HepG2 (cell line): ENCODE data around the gene STRA6.

Experiments
- POLR2A ChIP-seq, 2 experiments: IDR thresholded peaks; 2 replicates each; pipeline ENCODE4 v1.6.1; 2011; ENCODE audit warnings: low read depth in 2 of 2, low read length in 2 of 2, mild to moderate bottlenecking in 1 of 2, moderate library complexity in 1 of 2; ENCODE audit not compliant: insufficient read depth in 1 of 2
- SETDB1 ChIP-seq: sonication (generic); formaldehyde crosslinking; IDR thresholded peaks from 2 replicates; pipeline ENCODE4 v1.5.1; 2020; ENCODE audit warnings: missing genetic modification reagents, mild to moderate bottlenecking, borderline replicate concordance
- SRY ChIP-seq: sonication (generic); formaldehyde crosslinking; IDR thresholded peaks from 2 replicates; pipeline ENCODE4 v1.8.0; 2022; ENCODE audit warnings: mild to moderate bottlenecking, missing genetic modification reagents
- ZBTB7A ChIP-seq: sonication (generic); formaldehyde crosslinking; IDR thresholded peaks from 2 replicates; pipeline ENCODE4 v1.8.0; 2022; ENCODE audit warnings: mild to moderate bottlenecking, missing genetic modification reagents
- ZC3H13 ChIP-seq: sonication (generic); formaldehyde crosslinking; IDR thresholded peaks from 2 replicates; pipeline ENCODE4 v1.8.1; 2023; ENCODE audit warnings: mild to moderate bottlenecking, missing genetic modification reagents, moderate library complexity
- TF ChIP-seq, protein P1 (sequence below): conservative IDR thresholded peaks from 2 replicates; pipeline ENCODE4 v1.6.1; 2018; ENCODE audit warnings: missing genetic modification reagents
- TF ChIP-seq, protein P2 (sequence below): IDR thresholded peaks from 2 replicates; pipeline ENCODE4 v1.6.1; 2016; ENCODE audit warnings: mild to moderate bottlenecking
- TF ChIP-seq, protein P3 (sequence below): sonication (generic); formaldehyde crosslinking; IDR thresholded peaks from 2 replicates; pipeline ENCODE4 v1.4.0; 2020; ENCODE audit warnings: missing genetic modification reagents, borderline replicate concordance

DNA sequence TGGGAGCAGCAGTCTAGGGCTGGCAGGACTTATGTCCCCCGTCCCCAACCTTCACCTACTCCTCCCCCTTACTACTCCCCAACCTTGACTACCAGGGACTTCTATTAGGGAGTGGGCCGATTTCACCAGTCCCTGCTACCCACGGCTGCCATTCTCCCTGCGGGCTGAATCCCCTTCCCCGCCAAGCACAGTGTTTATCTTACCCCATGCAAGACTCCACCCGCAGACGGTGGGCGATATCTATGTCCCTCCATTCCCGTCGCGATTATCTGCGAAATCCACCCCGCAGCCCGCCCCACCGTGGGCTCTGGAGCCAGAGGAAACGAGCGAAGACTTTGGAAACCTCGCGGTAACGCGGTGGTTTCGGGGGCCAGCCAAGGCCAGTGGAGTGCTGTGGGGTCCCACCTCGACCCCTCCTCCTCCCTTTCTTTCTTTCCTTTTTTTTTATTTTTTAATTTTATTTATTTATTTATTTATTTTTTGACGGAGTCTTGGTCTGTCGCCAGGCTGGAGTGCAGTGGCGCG is 67.5 kb downstream of the STRA6 start:
- no peak for TF ChIP-seq SRY
- no peak for TF ChIP-seq ZBTB7A
- no peak for TF ChIP-seq SETDB1 (CRISPR knock-in tag)
- no peak for TF ChIP-seq ZC3H13 (CRISPR knock-in tag)
- TF ChIP-seq, protein P1, sequence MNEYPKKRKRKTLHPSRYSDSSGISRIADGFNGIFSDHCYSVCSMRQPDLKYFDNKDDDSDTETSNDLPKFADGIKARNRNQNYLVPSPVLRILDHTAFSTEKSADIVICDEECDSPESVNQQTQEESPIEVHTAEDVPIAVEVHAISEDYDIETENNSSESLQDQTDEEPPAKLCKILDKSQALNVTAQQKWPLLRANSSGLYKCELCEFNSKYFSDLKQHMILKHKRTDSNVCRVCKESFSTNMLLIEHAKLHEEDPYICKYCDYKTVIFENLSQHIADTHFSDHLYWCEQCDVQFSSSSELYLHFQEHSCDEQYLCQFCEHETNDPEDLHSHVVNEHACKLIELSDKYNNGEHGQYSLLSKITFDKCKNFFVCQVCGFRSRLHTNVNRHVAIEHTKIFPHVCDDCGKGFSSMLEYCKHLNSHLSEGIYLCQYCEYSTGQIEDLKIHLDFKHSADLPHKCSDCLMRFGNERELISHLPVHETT (CRISPR knock-in tag): no peak
- no peak for TF ChIP-seq POLR2A (IDR thresholded peaks at IDR 0.05; ENCODE audit: insufficient read depth in 1 of 2, low read depth in 2 of 2, low read length in 2 of 2)
- TF ChIP-seq, protein P2, sequence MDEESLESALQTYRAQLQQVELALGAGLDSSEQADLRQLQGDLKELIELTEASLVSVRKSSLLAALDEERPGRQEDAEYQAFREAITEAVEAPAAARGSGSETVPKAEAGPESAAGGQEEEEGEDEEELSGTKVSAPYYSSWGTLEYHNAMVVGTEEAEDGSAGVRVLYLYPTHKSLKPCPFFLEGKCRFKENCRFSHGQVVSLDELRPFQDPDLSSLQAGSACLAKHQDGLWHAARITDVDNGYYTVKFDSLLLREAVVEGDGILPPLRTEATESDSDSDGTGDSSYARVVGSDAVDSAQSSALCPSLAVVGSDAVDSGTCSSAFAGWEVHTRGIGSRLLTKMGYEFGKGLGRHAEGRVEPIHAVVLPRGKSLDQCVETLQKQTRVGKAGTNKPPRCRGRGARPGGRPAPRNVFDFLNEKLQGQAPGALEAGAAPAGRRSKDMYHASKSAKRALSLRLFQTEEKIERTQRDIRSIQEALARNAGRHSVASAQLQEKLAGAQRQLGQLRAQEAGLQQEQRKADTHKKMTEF (CRISPR knock-in tag): no peak
- TF ChIP-seq, protein P3, sequence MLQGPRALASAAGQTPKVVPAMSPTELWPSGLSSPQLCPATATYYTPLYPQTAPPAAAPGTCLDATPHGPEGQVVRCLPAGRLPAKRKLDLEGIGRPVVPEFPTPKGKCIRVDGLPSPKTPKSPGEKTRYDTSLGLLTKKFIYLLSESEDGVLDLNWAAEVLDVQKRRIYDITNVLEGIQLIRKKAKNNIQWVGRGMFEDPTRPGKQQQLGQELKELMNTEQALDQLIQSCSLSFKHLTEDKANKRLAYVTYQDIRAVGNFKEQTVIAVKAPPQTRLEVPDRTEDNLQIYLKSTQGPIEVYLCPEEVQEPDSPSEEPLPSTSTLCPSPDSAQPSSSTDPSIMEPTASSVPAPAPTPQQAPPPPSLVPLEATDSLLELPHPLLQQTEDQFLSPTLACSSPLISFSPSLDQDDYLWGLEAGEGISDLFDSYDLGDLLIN (CRISPR knock-in tag): no peak
